HG02885 (cell line): ENCODE data around the gene MEGF6.

ENCODE experiments used
- ATAC-seq: cut with Tn5 transposase; IDR thresholded peaks from one replicate; pipeline ENCODE4 v1.9.1; 2021; ENCODE audit warnings: mild to moderate bottlenecking; ENCODE audit not compliant: unreplicated experiment, poor library complexity

Gene MEGF6

DNA sequence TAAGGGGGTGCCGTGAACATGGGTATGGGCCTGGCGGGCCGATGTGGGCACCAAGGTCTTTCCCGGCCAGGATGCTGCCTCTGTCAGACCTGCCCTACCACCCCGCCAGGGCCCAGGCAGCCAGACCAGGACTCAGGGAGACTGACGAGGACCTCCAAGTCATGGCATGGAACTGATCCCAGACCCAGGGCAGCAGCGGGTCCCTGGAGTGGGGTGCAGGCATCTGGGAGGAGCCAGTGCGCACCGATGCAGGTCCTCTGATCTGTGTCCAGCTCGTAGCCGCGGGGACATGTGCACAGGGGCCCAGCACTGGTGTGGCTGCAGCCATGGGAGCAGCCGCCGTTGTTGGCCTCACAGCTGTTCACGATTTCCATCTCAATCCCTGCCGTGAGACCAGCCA is 100.0 kb downstream of the MEGF6 start:
- no peak for ATAC-seq

DNA sequence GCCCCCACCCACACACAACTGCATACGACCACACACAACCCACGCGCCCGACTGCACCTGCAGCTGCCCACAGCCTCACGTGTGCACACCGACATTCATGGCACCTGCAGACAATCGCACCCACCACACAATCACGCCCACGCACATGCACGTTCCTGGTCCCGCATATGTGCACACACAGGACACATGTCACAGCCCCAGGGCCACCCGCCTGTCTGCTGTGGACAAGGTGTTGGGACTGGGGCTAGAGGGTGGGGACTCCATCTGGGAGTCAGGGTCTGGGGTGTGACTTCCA is 100.4 kb downstream of the MEGF6 start:
- ATAC-seq = no peak

DNA sequence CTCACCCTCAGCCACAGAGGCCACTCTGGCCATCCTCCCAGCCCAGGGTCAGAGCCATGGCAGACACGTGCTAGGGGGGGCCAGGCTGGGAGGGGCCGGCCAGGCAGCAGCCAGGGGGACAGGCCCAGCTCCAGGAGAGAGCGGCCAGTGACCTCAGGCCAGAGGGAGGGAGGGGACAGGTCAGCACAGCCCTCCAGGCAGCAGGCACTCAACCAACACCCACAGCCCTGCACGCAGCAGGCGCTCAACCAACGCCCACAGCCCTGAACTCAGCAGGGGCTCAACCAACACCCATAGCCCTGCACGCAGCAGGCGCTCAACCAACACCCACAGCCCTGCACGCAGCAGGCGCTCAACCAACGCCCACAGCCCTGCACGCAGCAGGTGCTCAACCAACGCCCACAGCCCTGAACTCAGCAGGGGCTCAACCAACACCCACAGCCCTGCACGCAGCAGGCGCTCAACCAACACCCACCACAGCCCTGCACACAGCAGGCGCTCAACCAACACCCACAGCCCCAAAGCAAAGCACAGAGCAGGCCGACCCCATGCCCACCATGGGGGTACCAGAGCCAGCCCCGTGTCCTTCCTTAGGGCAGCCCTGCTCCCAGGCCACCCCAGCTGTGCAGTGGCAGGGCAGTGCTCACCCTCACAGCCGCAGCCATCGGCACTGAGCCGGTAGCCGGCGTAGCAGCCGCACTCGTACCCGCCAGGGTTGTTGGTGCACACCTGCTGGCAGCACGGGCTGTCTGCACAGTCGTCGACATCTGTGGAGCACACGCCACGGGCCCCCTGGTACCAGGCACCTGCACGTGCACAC is 101.0 kb downstream of the MEGF6 start:
- no peak for ATAC-seq

- ATAC-seq = no peak
Measured at GRCh38 chr1:3509721-3510120, 101.6 kb downstream of the MEGF6 start.

DNA sequence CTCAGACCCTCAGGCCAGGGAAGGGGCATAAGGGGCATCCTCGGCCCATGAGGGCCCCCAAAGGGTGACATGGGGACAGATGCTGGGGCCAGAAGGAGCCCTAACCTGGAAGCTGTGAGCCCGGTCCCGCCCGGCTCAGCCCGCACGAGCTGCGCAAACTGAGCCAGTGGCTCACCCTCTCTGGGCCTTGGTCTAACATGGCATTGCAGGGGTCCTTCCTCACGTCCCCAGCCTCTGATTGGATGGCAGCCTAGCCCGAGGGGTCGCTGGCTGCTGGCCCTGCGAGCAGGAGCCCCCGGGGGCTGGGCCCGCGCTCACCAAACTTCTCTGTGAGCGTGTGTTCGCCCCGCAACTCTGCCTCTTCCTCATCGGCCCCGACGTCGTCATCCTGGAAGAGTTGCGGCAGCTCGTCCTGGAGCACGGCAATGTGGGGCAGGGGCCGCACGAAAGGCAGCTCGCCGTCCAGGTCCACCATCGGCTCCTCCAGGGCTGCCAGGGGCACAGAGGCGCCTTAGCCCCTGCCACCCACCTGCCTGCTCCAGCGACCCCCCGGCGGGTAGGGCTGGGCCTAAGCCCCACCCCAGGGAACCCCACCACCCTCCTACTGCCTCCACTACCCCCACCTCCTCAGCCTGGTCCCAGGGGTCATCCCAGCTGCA is 102.4 kb downstream of the MEGF6 start:
- ATAC-seq = no peak

- no peak for ATAC-seq
Measured at GRCh38 chr1:3507636-3508275, 103.6 kb downstream of the MEGF6 start.

DNA sequence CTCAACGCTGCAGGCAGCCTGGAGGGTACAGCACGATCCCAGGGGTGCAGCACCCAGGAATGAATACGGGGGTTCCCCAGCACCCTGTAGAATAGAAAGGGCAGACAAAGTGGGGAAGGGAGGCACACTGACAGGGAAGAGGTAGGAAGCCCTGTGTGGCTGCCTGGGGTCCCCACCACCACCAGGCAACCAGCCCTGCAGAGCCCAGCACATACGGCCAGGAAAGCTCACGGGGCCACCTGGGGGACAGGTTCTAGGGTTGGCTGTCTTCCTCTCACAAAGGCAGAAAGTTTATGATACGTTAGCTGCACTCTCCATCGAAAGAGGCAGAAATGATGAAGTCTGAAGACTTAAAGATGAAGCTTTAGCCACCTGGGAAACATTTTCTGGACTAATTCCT is 104.4 kb downstream of the MEGF6 start:
- no peak for ATAC-seq

- ATAC-seq = no peak
Measured at GRCh38 chr1:3506041-3506440, 105.3 kb downstream of the MEGF6 start.

- ATAC-seq = no peak
Measured at GRCh38 chr1:3505161-3505560, 106.1 kb downstream of the MEGF6 start.

GRCh38 chr1:3504822-3505153 is 106.5 kb downstream of the MEGF6 start:
- no peak for ATAC-seq

DNA sequence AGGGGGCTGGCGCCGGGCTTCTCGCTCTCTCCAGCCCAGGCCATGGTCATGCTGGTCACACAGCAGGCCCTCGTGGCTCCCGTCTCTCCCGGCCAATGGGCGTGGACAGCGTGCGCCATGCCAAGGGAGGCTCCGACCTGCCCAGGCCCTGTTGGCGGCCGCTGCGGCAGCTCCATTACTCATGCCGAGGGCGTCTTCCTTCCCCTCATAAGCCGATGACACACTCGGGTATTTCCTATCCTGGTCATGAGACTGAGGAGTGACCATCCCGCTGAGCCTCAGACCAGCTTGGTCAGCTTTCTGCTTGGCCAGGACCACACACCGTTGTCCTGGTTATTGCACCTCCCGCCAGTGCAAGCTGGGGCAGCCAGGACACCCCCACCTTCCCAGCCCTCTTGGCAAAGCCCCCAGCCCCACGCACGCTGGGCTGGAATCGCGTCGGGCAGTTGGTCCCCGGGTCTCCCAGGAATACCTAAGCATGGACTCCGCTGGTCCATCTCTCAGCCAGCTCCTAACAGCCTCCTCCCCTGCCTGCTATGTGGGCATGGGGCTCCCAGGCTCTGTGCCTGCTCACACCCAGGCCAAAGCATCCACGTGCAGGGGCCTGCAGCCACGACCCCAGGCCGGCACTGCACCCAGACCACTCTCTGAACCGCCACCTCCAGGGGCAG is 107.0 kb downstream of the MEGF6 start:
- no peak for ATAC-seq

DNA sequence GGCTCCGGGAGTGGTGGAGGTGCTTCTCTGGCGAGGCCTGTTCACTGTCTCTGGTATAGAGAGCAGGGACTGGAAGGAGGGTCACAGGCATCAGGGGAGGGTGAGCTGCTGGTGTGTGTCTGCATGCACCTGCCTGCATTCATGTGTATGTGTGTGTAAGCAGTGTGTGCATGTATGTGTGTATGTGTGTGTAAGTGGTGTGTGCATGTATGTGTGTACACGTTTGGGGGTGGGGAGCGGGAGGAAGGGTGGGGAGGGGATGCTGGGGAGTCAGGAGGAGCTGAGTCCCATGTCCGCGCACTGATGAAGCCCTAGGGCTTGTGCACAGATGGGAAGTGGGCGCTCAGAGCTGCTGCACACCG is 107.8 kb downstream of the MEGF6 start:
- no peak for ATAC-seq

GRCh38 chr1:3502641-3503524 is 108.4 kb downstream of the MEGF6 start:
- no peak for ATAC-seq

GRCh38 chr1:3501856-3502640 is 109.3 kb downstream of the MEGF6 start:
- no peak for ATAC-seq

DNA sequence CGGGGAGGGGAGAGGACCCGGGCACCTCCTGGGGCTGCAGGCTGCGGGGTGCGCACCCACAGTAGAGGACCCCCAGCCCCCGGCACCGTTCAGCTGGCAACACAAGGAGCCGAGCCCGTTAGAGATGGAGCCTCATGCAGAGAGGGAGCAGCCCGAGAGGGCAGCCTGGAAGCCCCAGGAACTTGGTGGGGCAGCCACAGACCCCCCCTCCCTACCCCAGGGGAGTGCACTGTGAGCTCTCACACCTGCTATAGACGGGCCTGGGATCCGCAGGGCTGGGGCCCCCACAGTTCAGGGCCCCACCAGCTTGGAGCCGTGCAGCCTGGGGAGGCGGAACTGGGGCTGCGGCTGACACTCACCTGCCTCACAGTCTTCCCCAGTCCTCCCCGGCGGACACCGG is 109.9 kb downstream of the MEGF6 start:
- no peak for ATAC-seq

GRCh38 chr1:3500265-3500835 is 111.0 kb downstream of the MEGF6 start:
- no peak for ATAC-seq

- no peak for ATAC-seq
Measured at GRCh38 chr1:3499611-3500010, 111.7 kb downstream of the MEGF6 start.

GRCh38 chr1:3498986-3499385 is 112.3 kb downstream of the MEGF6 start:
- ATAC-seq = no peak

DNA sequence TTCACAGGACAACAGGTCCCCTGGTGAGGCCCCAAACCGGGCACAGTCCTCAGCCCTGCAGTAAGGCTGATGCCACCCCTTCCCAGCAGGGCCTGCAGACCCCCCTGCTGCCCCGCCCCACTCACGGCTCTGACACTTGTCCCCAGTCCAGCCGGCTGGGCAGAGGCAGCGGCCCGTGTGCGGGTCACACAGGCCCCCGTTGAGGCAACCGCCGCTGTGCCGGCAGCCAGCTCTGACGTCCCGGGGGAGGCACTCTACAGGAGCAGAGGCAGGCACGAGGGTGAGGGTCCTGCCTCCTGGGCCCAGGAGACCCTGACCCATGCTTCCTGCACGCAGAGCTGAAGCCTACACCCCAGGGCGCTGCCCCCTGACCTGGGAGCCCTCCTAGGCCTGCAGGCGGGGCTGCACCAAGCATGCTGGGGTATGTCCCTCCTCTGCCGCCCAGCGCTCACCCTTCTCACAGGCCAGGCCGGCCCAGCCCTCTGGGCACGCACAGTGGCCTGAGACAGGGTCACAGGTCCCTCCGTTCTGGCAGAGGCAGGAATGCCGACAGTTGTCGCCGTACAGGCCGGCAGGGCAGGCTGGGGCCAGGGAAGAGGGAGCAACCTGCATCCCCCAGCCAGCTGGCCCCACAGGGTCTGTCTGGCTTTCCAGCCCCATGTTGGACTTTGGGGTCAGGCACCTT is 112.9 kb downstream of the MEGF6 start:
- ATAC-seq = no peak
